GM12892 (cell line): ENCODE results near the gene CFAP97.

ENCODE experiments used
- POLR2A ChIP-seq: IDR thresholded peaks from 2 replicates; pipeline ENCODE4 v1.6.1; 2011; ENCODE audit warnings: low read depth, low read length, control low read depth
- POLR2AphosphoS5 ChIP-seq: IDR thresholded peaks from 2 replicates; pipeline ENCODE4 v1.6.1; 2011; ENCODE audit warnings: low read depth, low read length, control low read depth
- TAF1 ChIP-seq: IDR thresholded peaks from 2 replicates; pipeline ENCODE4 v1.6.1; 2011; ENCODE audit warnings: low read depth, mild to moderate bottlenecking, control low read depth, low read length, borderline replicate concordance

GRCh38 chr4:185204238-185204910 is 574 bp upstream of the CFAP97 start:
- TF ChIP-seq POLR2AphosphoS5 (no peak), POLR2A (no peak), TAF1 (no peak)
